B cell (primary cell): ENCODE measurements around the gene WDFY4. TPM values are rescaled to one million over a fixed set of nuclear protein-coding genes. Genes with fewer than 3 reads are reported as not detected.

Experiments used
- ATAC-seq: fragments of 200-7000 bp; cut with Tn5 transposase; one replicate; pipeline ENCODE4 v1.10.0; 2021; ENCODE audit warnings: low read depth, mild to moderate bottlenecking, moderate number of reproducible peaks, moderate library complexity
- CTCF ChIA-PET: fragments of 350-600 bp; sonication (Branson Sonifier 250); formaldehyde crosslinking; loops from one replicate; lab custom pipeline; 2021; ENCODE audit warnings: antibody characterized with exemption, inconsistent platforms; lab: Charles Lee
- POLR2A ChIA-PET: fragments of 350-600 bp; sonication (Branson Sonifier 250); formaldehyde crosslinking; loops from one replicate; lab custom pipeline; 2021; ENCODE audit warnings: antibody characterized with exemption; lab: Charles Lee
- DNase-seq: peaks from one replicate; pipeline ENCODE4 v3.0.0; 2013
- H2AFZ ChIP-seq: 2 replicates; pipeline ENCODE4 v1.6.1; 2012; ENCODE audit warnings: mild to moderate bottlenecking, low read depth, low read length; ENCODE audit not compliant: insufficient read depth, poor library complexity, severe bottlenecking
- H3K27ac ChIP-seq, 2 donors: 1 replicate in 1 of 2; 2 replicates in 1 of 2; pipeline ENCODE4 v1.5.1; 2012 to 2013; ENCODE audit warnings: low read length in 2 of 2, mild to moderate bottlenecking in 2 of 2, moderate library complexity in 1 of 2
- H3K27me3 ChIP-seq, 4 experiments: fragments of 200-600 bp in 1 of 4; sonication (generic) in 1 of 4; replicated peaks in 1 of 4; 1 replicate in 2 of 4; 2 replicates in 2 of 4; pipeline versions ENCODE4 v1.6.1 to v1.7.0; 2013 to 2016; ENCODE audit warnings: low read length in 3 of 4, mild to moderate bottlenecking in 2 of 4, mixed read lengths in 1 of 4, moderate library complexity in 1 of 4; ENCODE audit not compliant: insufficient read depth in 4 of 4, control insufficient read depth in 3 of 4; ENCODE audit errors: control extremely low read depth in 1 of 4
- H3K36me3 ChIP-seq, 2 experiments: replicated peaks in 1 of 2; 1 replicate in 1 of 2; 2 replicates in 1 of 2; pipeline versions ENCODE4 v1.6.1 to v1.7.1; 2013; ENCODE audit warnings: low read length in 1 of 2; ENCODE audit not compliant: insufficient read depth in 2 of 2, control insufficient read depth in 1 of 2; ENCODE audit errors: control extremely low read depth in 1 of 2, extremely low read depth in 1 of 2
- H3K4me1 ChIP-seq, 2 donors: fragments of 200-600 bp in 1 of 2; sonication (generic) in 1 of 2; 1 replicate in 1 of 2; 2 replicates in 1 of 2; pipeline versions ENCODE4 v1.5.1 to v1.6.1; 2013 to 2017; ENCODE audit warnings: low read length in 2 of 2; ENCODE audit not compliant: control insufficient read depth in 2 of 2, insufficient read depth in 2 of 2
- H3K4me2 ChIP-seq: replicated peaks from 2 replicates; pipeline ENCODE3; 2012; ENCODE audit warnings: mild to moderate bottlenecking, low read depth, low read length; ENCODE audit not compliant: poor library complexity, severe bottlenecking
- H3K4me3 ChIP-seq, 5 experiments: fragments of 200-600 bp in 1 of 5; sonication (generic) in 1 of 5; 1 replicate in 3 of 5; 2 replicates in 2 of 5; pipeline versions ENCODE4 v1.5.1 to v1.7.0; 2011 to 2016; ENCODE audit warnings: low read length in 4 of 5, mild to moderate bottlenecking in 4 of 5, low read depth in 2 of 5, control low read depth in 1 of 5, moderate library complexity in 1 of 5; ENCODE audit not compliant: insufficient read depth in 1 of 5; ENCODE audit errors: control extremely low read depth in 1 of 5, extremely low read depth in 1 of 5
- H3K79me2 ChIP-seq: fragments of 200-600 bp; sonication (generic); one replicate; pipeline ENCODE4 v1.6.0; 2016; ENCODE audit warnings: low read length; ENCODE audit not compliant: control insufficient read depth, insufficient read depth
- H3K9ac ChIP-seq: fragments of 200-600 bp; sonication (generic); 2 replicates; pipeline ENCODE4 v1.6.1; 2017; ENCODE audit warnings: mild to moderate bottlenecking, low read length, moderate library complexity
- H3K9me3 ChIP-seq, 3 donors: one replicate each; pipeline versions ENCODE4 v1.6.1 to v1.7.1; 2013; ENCODE audit warnings: low read length in 2 of 3; ENCODE audit not compliant: control insufficient read depth in 2 of 3, insufficient read depth in 1 of 3; ENCODE audit errors: control extremely low read depth in 1 of 3
- H4K20me1 ChIP-seq: 2 replicates; pipeline ENCODE4 v1.6.0; 2012; ENCODE audit warnings: mild to moderate bottlenecking, low read length; ENCODE audit not compliant: insufficient read depth, control insufficient read depth, poor library complexity, severe bottlenecking
- H3K27ac Mint-ChIP-seq: one replicate; pipeline ENCODE4 v1.8.0; 2021; ENCODE audit warnings: mixed read lengths
- H3K27me3 Mint-ChIP-seq: one replicate; pipeline ENCODE4 v1.8.0; 2021; ENCODE audit warnings: mixed read lengths
- H3K4me1 Mint-ChIP-seq: one replicate; pipeline ENCODE4 v1.8.0; 2021; ENCODE audit warnings: mixed read lengths
- H3K4me3 Mint-ChIP-seq: one replicate; pipeline ENCODE4 v1.8.0; 2021; ENCODE audit warnings: mixed read lengths
- H3K9me3 Mint-ChIP-seq: one replicate; pipeline ENCODE4 v1.8.0; 2022; ENCODE audit warnings: mixed read lengths; ENCODE audit not compliant: insufficient read depth
- EZH2 ChIP-seq: IDR thresholded peaks from 2 replicates; pipeline ENCODE4 v1.6.1; 2012; ENCODE audit warnings: borderline replicate concordance, low read depth, mild to moderate bottlenecking, moderate library complexity, low read length; ENCODE audit not compliant: insufficient read depth, poor library complexity, severe bottlenecking
- WGBS: methylation state at CpG from one replicate; pipeline ENCODE4 v1.1.5; 2013; ENCODE audit warnings: missing lambda C conversion rate; ENCODE audit not compliant: insufficient coverage; 5-methylcytosine and 5-hydroxymethylcytosine counted together
- intact Hi-C: fragments of 100-400 bp; cut with micrococcal nuclease; formaldehyde crosslinking; loops from one replicate; pipeline ENCODE4 v1.10.0; 2022
- polyA plus RNA-seq: library from polyadenylated mRNA; depleted of rRNA; stranded (reverse); fragments of >200 nt; gene quantifications from 2 replicates; pipeline ENCODE4 v1.2.3, GENCODE V29; 2012
- total RNA-seq, 2 donors: library from RNA; stranded (reverse); fragments of 120-200 nt in 1 of 2; gene quantifications; 1 replicate in 1 of 2; 2 replicates in 1 of 2; pipeline versions ENCODE4 v1.2.3 to v1.2.4, GENCODE V29; 2013 to 2022
- TF ChIP-seq, protein P1 (sequence below): fragments of 200-600 bp; IDR thresholded peaks from one replicate; pipeline ENCODE4 v1.8.0; 2022; ENCODE audit warnings: antibody characterized with exemption, mild to moderate bottlenecking

Gene WDFY4
- total and polyA plus RNA-seq, 2 donors (not counting 1 experiment from before 2014, with no cell fraction given): 262 to 560 TPM

DNA sequence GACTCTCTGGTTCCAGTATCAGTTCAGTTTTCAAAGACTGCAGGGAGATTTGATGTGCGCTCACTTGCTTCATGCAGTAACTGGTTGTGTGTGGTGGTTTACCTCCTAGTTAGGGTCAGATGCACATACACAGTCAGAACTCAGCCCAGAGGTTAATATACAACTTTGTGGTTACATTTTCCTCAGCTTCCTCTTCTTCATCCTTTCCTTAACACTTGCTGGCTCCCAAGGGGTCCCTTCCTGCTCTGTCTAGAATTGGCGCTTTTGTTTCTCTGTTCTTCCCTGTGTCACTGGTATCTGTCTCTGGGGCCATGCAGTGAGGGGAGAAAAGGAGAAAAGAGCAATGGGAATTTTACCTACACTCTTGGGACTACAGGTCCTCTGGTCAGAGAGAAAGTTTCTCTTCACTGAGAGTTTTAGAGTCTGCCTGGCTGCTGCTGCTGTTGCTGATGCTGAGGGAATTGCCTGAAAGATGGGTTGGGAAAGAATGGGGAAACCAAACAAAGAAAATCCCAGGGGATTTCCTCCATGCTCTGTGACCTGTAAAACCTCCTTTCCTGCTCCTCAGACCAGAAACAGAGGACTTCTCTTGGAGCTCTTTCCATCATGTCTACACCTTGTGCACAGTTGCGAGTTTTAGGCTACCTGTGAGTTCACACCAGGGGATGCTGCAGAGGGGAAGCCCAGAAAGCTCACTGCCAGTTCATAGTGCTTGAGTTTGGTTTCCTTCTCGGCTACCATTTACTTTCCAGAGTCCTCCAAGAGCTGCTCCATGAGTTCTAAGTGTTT is 74.6 kb downstream of the WDFY4 start:
- H3K4me1 Mint-ChIP-seq: peaks cover 54% of the 10 kb centered on the region
- WGBS: 91% methylated on average over 1 of the region's 4 CpGs
- H3K4me3 Mint-ChIP-seq: peak overlapping the region; percentile 18
- Histone ChIP-seq H3K27ac (peak overlapping the region; percentile 3 to 39), H4K20me1 (peaks cover 95% of the 10 kb centered on the region), H3K36me3 (peaks cover 11 to 70% of the 10 kb centered on the region in 2 experiments), H3K27me3 (no peaks in the 10 kb centered on the region), H3K4me1 (peaks cover 6 to 9% of the 10 kb centered on the region in 2 donors), H3K79me2 (peaks cover 98% of the 10 kb centered on the region), H3K4me2 (no peak overlapping the region), H2AFZ (no peak overlapping the region), H3K4me3 (no peak overlapping the region), H3K9me3 (no peaks in the 10 kb centered on the region), H3K9ac (no peak overlapping the region)
- ChIA-PET POLR2A (no interaction called here), CTCF (interaction anchor here (2.0 kb wide), 1 partner anchor 101 kb away, joined by 10 read pairs; no protein-coding TSS in a partner anchor)
- intact Hi-C loops: no loop called here
- TF ChIP-seq, protein P1, sequence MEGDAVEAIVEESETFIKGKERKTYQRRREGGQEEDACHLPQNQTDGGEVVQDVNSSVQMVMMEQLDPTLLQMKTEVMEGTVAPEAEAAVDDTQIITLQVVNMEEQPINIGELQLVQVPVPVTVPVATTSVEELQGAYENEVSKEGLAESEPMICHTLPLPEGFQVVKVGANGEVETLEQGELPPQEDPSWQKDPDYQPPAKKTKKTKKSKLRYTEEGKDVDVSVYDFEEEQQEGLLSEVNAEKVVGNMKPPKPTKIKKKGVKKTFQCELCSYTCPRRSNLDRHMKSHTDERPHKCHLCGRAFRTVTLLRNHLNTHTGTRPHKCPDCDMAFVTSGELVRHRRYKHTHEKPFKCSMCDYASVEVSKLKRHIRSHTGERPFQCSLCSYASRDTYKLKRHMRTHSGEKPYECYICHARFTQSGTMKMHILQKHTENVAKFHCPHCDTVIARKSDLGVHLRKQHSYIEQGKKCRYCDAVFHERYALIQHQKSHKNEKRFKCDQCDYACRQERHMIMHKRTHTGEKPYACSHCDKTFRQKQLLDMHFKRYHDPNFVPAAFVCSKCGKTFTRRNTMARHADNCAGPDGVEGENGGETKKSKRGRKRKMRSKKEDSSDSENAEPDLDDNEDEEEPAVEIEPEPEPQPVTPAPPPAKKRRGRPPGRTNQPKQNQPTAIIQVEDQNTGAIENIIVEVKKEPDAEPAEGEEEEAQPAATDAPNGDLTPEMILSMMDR: no peak
- no peak for TF ChIP-seq EZH2
- no peaks in the 10 kb centered on the region for H3K27me3 Mint-ChIP-seq
- H3K27ac Mint-ChIP-seq: peak overlapping the region; percentile 87
- no peaks in the 10 kb centered on the region for H3K9me3 Mint-ChIP-seq
- ATAC-seq: no peak
- DNase-seq: no peak

DNA sequence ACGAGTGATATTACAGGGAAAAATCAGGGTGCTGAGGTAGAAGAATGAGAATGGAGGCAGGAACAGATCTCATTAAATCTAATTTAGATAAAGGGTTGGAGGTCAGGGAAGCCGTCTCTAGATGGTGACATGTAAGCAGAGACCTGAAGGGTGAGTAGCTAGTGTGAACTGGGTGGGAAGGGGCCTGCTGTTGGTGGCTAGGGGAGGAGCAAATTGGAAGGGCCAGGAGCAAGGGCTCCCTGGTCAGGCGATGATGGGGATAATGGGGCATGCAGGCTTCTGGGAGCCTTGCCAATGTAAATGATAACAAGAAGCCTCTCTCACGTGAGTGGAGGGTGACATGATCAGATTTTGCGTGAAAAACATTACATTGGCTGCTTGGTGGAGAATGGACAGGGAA is 76.3 kb downstream of the WDFY4 start:
- Mint-ChIP-seq H3K27me3 (no peaks in the 10 kb centered on the region), H3K4me3 (no peak overlapping the region), H3K27ac (no peak overlapping the region), H3K9me3 (no peaks in the 10 kb centered on the region), H3K4me1 (peaks cover 41% of the 10 kb centered on the region)
- TF ChIP-seq EZH2: no peak
- TF ChIP-seq, protein P1: no peak
- Histone ChIP-seq H3K27me3 (no peaks in the 10 kb centered on the region), H3K4me1 (peaks cover 6 to 9% of the 10 kb centered on the region in 2 donors), H3K27ac (no peak overlapping the region), H3K4me2 (no peak overlapping the region), H3K4me3 (no peak overlapping the region), H3K9ac (no peak overlapping the region), H4K20me1 (peaks cover 98% of the 10 kb centered on the region), H3K36me3 (peaks cover 11 to 78% of the 10 kb centered on the region in 2 experiments), H3K79me2 (peaks cover 98% of the 10 kb centered on the region), H3K9me3 (no peaks in the 10 kb centered on the region), H2AFZ (no peak overlapping the region)
- ChIA-PET CTCF (interaction anchor here (2.0 kb wide), 1 partner anchor 103 kb away, joined by 10 read pairs; no protein-coding TSS in a partner anchor), POLR2A (no interaction called here)
- ATAC-seq (no peak), DNase-seq (no peak)
- intact Hi-C loops: no loop called here
- 92% methylated on average over 5 of the region's 5 CpGs for WGBS
